NCI-H1105 treated with DMSO at 0.1 percent for 48 hours (cell line): ENCODE results near the gene CARF.

Experiments used
- DNase-seq: peaks from one replicate; lab custom pipeline; 2025; lab: John Stamatoyannopoulos, UW

Gene CARF

GRCh38 chr2:203021991-203022390 lies 109.9 kb downstream of the CARF start:
- no peak for DNase-seq

GRCh38 chr2:203022751-203023150 lies 110.7 kb downstream of the CARF start:
- DNase-seq, result no peak

GRCh38 chr2:203025592-203025991 lies 113.5 kb downstream of the CARF start:
- DNase-seq, result no peak

- DNase-seq, result no peak
Measured at GRCh38 chr2:203030545-203030944, 118.5 kb downstream of the CARF start.

GRCh38 chr2:203030991-203031390 lies 118.9 kb downstream of the CARF start:
- no peak for DNase-seq

- no peak for DNase-seq
Measured at GRCh38 chr2:203033395-203033794, 121.3 kb downstream of the CARF start.

GRCh38 chr2:203035879-203036470 lies 123.9 kb downstream of the CARF start:
- no peak for DNase-seq
